GM23248 (cell line): ENCODE results near the gene PRUNE2. TPM values are rescaled to one million over a fixed set of nuclear protein-coding genes. Genes with fewer than 3 reads are reported as not detected.

ENCODE experiments used
- DNase-seq: peaks from one replicate; pipeline ENCODE4 v3.0.0-alpha.2; 2015
- H2AFZ ChIP-seq: fragments of 200-600 bp; sonication (generic); 2 replicates; pipeline ENCODE4 v1.6.1; 2016; ENCODE audit warnings: antibody characterized with exemption
- H3F3A ChIP-seq: fragments of 200-600 bp; sonication (generic); 2 replicates; pipeline ENCODE4 v1.6.1; 2016; ENCODE audit warnings: mild to moderate bottlenecking, antibody characterized with exemption, mixed run types; ENCODE audit not compliant: insufficient read depth
- H3K27ac ChIP-seq: fragments of 200-600 bp; sonication (generic); 2 replicates; pipeline ENCODE4 v1.5.1; 2016; ENCODE audit warnings: mild to moderate bottlenecking
- H3K27me3 ChIP-seq: fragments of 200-600 bp; sonication (generic); replicated peaks from 2 replicates; pipeline ENCODE4 v1.6.1; 2016; ENCODE audit warnings: mild to moderate bottlenecking; ENCODE audit not compliant: insufficient read depth
- H3K36me3 ChIP-seq: fragments of 200-600 bp; sonication (generic); 2 replicates; pipeline ENCODE4 v1.6.1; 2016; ENCODE audit warnings: low read depth, mild to moderate bottlenecking
- H3K4me1 ChIP-seq: fragments of 200-600 bp; sonication (generic); 2 replicates; pipeline ENCODE4 v1.6.1; 2016; ENCODE audit warnings: mild to moderate bottlenecking; ENCODE audit not compliant: insufficient read depth
- H3K4me2 ChIP-seq: fragments of 200-600 bp; sonication (generic); one replicate; pipeline ENCODE4 v1.6.1; 2016; ENCODE audit warnings: mild to moderate bottlenecking; ENCODE audit not compliant: unreplicated experiment
- H3K4me3 ChIP-seq: fragments of 200-600 bp; sonication (generic); 2 replicates; pipeline ENCODE4 v1.5.1; 2016; ENCODE audit warnings: mild to moderate bottlenecking
- H3K79me2 ChIP-seq: fragments of 200-600 bp; sonication (generic); 2 replicates; pipeline ENCODE4 v1.6.1; 2016; ENCODE audit warnings: mild to moderate bottlenecking; ENCODE audit not compliant: insufficient read depth
- H3K9ac ChIP-seq: fragments of 200-600 bp; sonication (generic); 2 replicates; pipeline ENCODE4 v1.6.1; 2016; ENCODE audit warnings: mild to moderate bottlenecking
- H3K9me2 ChIP-seq: fragments of 200-600 bp; sonication (generic); 2 replicates; pipeline ENCODE4 v1.6.1; 2016; ENCODE audit warnings: mixed run types, mild to moderate bottlenecking, moderate library complexity; ENCODE audit not compliant: insufficient read depth
- H3K9me3 ChIP-seq: fragments of 200-600 bp; sonication (generic); one replicate; pipeline ENCODE4 v1.6.1; 2017; ENCODE audit warnings: low read depth
- H4K20me1 ChIP-seq: fragments of 200-600 bp; sonication (generic); 2 replicates; pipeline ENCODE4 v1.6.0; 2016; ENCODE audit not compliant: insufficient read depth
- EZH2 ChIP-seq: fragments of 200-600 bp; sonication (generic); IDR thresholded peaks from 2 replicates; pipeline ENCODE4 v1.6.1; 2018; ENCODE audit warnings: antibody characterized with exemption, mild to moderate bottlenecking; ENCODE audit not compliant: insufficient read depth, poor library complexity, severe bottlenecking
- EZH2phosphoT487 ChIP-seq: fragments of 200-600 bp; sonication (generic); IDR thresholded peaks from 2 replicates; pipeline ENCODE4 v1.6.1; 2018; ENCODE audit warnings: antibody characterized with exemption, moderate library complexity, mild to moderate bottlenecking, low read depth; ENCODE audit not compliant: insufficient read depth
- WGBS, 2 experiments: methylation state at CpG; one replicate each; pipeline ENCODE4 v1.1.6; 2015 to 2017; ENCODE audit warnings: low lambda C conversion rate in 2 of 2, low coverage in 1 of 2; ENCODE audit errors: missing lambda C conversion rate in 2 of 2; 5-methylcytosine and 5-hydroxymethylcytosine counted together
- in situ Hi-C: fragments of 300-500 bp; cut with MboI; formaldehyde crosslinking; loops from 2 replicates; pipeline ENCODE4 v1.15.0; 2020
- polyA plus RNA-seq: library from polyadenylated mRNA; unstranded; fragments of >200 nt; fragmentation: Nextera tagmentation; extraction: Ambion mirVana; gene quantifications from 2 replicates; pipeline ENCODE4 v1.2.1, GENCODE V29; 2016
- total RNA-seq: library from RNA; depleted of rRNA; stranded (reverse); fragments of >200 nt; shearing (Covaris generic); gene quantifications from 2 replicates; pipeline ENCODE4 v1.2.3, GENCODE V29; 2014

PRUNE2 gene
- total and polyA plus RNA-seq, 2 experiments from 2014 or later: 2.0 to 8.8 TPM

- Histone ChIP-seq H4K20me1 (no peaks in the 10 kb centered on the region), H3K4me3 (no peak overlapping the region), H3K9ac (no peak overlapping the region), H3K9me2 (no peaks in the 10 kb centered on the region), H3K4me1 (peaks cover 3% of the 10 kb centered on the region; the same call in 1 of the 2 replicates), H3F3A (no peaks in the 10 kb centered on the region), H3K79me2 (no peaks in the 10 kb centered on the region), H3K9me3 (no peaks in the 10 kb centered on the region), H3K36me3 (no peaks in the 10 kb centered on the region), H2AFZ (no peak overlapping the region), H3K27ac (no peak overlapping the region), H3K4me2 (no peak overlapping the region), H3K27me3 (peaks cover 5% of the 10 kb centered on the region; the same call in 1 of the 2 replicates)
- TF ChIP-seq EZH2phosphoT487 (no peak), EZH2 (no peak)
- no peak for DNase-seq
- WGBS, 2 experiments: 75 to 76% methylated on average over 6 of the region's 6 CpGs
- in situ Hi-C loops: loop anchor here (25.0 kb wide), 1 partner anchor 461 kb away; no protein-coding TSS in a partner anchor
These were observed 7.9 kb downstream of the PRUNE2 start for GRCh38 chr9:76897804-76898525.

DNA sequence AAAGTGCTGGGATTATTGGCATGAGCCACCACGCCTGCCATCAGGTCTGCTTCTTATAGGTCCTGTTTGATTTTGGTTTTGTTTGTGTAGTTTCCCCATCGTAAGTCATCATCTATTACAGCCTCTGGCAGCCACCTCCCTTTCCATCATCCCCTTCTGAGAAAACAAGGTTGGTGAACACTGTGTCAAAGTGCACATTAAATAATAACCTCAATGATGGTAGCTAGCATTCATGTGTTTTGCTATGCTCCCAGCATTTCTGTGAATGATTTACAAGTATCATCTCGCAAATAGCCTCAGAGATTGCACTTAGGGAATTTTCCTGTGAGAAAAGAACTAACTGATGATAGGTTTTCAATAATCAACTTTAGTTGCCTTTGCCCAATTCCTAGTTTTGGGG, 9.9 kb downstream of the PRUNE2 start:
- Histone ChIP-seq H3K9ac (no peak overlapping the region), H3K4me2 (no peak overlapping the region), H3K4me3 (no peak overlapping the region), H3K4me1 (peaks cover 3% of the 10 kb centered on the region; the same call in 1 of the 2 replicates), H3F3A (no peaks in the 10 kb centered on the region), H3K9me3 (no peaks in the 10 kb centered on the region), H4K20me1 (no peaks in the 10 kb centered on the region), H3K27ac (no peak overlapping the region), H2AFZ (no peak overlapping the region), H3K36me3 (no peaks in the 10 kb centered on the region), H3K79me2 (no peaks in the 10 kb centered on the region), H3K9me2 (no peaks in the 10 kb centered on the region), H3K27me3 (no peaks in the 10 kb centered on the region; the same call in 1 of the 2 replicates)
- no peak for TF ChIP-seq EZH2phosphoT487
- no peak for TF ChIP-seq EZH2
- 58 to 65% methylated on average over 3 of the region's 3 CpGs for WGBS, 2 experiments
- in situ Hi-C loops: loop anchor here (25.0 kb wide), 1 partner anchor 459 kb away; no protein-coding TSS in a partner anchor
- no peak for DNase-seq

GRCh38 chr9:76895186-76895585, 10.7 kb downstream of the PRUNE2 start:
- no peak overlapping the region for H3K27ac ChIP-seq
- no peaks in the 10 kb centered on the region for H3K9me3 ChIP-seq
- no peaks in the 10 kb centered on the region; the same call in 1 of the 2 replicates for H3K27me3 ChIP-seq
- H2AFZ ChIP-seq: no peak overlapping the region
- H3K4me2 ChIP-seq: no peak overlapping the region
- WGBS, 2 experiments: 59 to 66% methylated on average over 6 of the region's 6 CpGs
- peak; percentile 28 for DNase-seq
- no peaks in the 10 kb centered on the region for H3K79me2 ChIP-seq
- in situ Hi-C loops: loop anchor here (25.0 kb wide), 1 partner anchor 458 kb away; no protein-coding TSS in a partner anchor
- no peak overlapping the region for H3K4me3 ChIP-seq
- H3K9me2 ChIP-seq: no peaks in the 10 kb centered on the region
- H3K36me3 ChIP-seq: no peaks in the 10 kb centered on the region
- H3K4me1 ChIP-seq: peaks cover 3% of the 10 kb centered on the region; the same call in 1 of the 2 replicates
- TF ChIP-seq EZH2: no peak
- TF ChIP-seq EZH2phosphoT487: no peak
- no peak overlapping the region for H3K9ac ChIP-seq
- H4K20me1 ChIP-seq: no peaks in the 10 kb centered on the region
- no peaks in the 10 kb centered on the region for H3F3A ChIP-seq

DNA sequence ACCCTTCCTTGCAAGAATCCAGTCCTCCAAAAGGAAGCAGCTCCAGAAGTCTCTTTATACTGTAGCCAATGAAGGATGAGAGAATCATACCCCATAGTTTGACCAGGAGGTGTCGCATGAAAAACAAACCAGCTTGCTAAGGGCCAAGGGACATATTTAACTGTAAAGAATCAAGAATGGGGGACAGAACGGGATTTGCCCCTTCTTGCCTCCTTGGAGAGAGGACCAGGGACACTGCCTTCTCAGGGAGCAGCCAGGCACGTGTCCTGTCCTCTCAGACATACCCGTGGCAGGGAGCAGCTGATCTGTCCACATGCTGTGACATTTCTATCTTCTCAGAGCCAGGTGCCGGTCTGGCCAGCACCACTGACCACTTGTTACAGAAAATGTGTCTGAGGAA, 11.7 kb downstream of the PRUNE2 start:
- Histone ChIP-seq H3K36me3 (no peaks in the 10 kb centered on the region), H3K27ac (no peak overlapping the region), H2AFZ (no peak overlapping the region), H3K9me2 (no peaks in the 10 kb centered on the region), H3K4me1 (peaks cover 3% of the 10 kb centered on the region; the same call in 1 of the 2 replicates), H4K20me1 (no peaks in the 10 kb centered on the region), H3K4me2 (no peak overlapping the region), H3K79me2 (no peaks in the 10 kb centered on the region), H3K9ac (no peak overlapping the region), H3K9me3 (no peaks in the 10 kb centered on the region), H3K4me3 (no peak overlapping the region), H3F3A (no peaks in the 10 kb centered on the region), H3K27me3 (no peaks in the 10 kb centered on the region; the same call in 1 of the 2 replicates)
- in situ Hi-C loops: loop anchor here (25.0 kb wide), 1 partner anchor 457 kb away; no protein-coding TSS in a partner anchor
- WGBS, 2 experiments: 37 to 39% methylated on average over 5 of the region's 5 CpGs
- peak; percentile 11 for DNase-seq
- TF ChIP-seq EZH2 (no peak), EZH2phosphoT487 (no peak)
